Endothelial cell of umbilical vein (primary cell): ENCODE measurements around the gene PSMD14.

Experiments used
- EZH2 ChIP-seq: IDR thresholded peaks from 2 replicates; pipeline ENCODE4 v1.6.1; 2012; ENCODE audit warnings: borderline replicate concordance, low read depth, mild to moderate bottlenecking, moderate library complexity, low read length, inconsistent platforms; ENCODE audit not compliant: severe bottlenecking
- FOS ChIP-seq: IDR thresholded peaks from 2 replicates; pipeline ENCODE4 v1.6.1; 2011; ENCODE audit warnings: mild to moderate bottlenecking, low read length, moderate library complexity, borderline replicate concordance; ENCODE audit not compliant: insufficient read depth
- JUN ChIP-seq: IDR thresholded peaks from 2 replicates; pipeline ENCODE4 v1.6.1; 2011; ENCODE audit warnings: borderline replicate concordance, low read depth; ENCODE audit not compliant: insufficient read length, insufficient read depth
- MAX ChIP-seq: IDR thresholded peaks from 2 replicates; pipeline ENCODE4 v1.6.1; 2011; ENCODE audit not compliant: insufficient read depth, insufficient read length
- POLR2A ChIP-seq: IDR thresholded peaks from 2 replicates; pipeline ENCODE4 v1.6.1; 2012; ENCODE audit warnings: low read depth, mild to moderate bottlenecking, control low read depth, low read length
- POLR2AphosphoS5 ChIP-seq: IDR thresholded peaks from 2 replicates; pipeline ENCODE4 v1.6.1; 2012; ENCODE audit warnings: low read depth, mild to moderate bottlenecking, control low read depth, low read length, moderate library complexity; ENCODE audit not compliant: insufficient read depth
- TF ChIP-seq, protein P1 (sequence below), 2 donors: IDR thresholded peaks; 1 replicate in 1 of 2; 2 replicates in 1 of 2; pipeline ENCODE4 v1.5.1; 2011; ENCODE audit warnings: low read length in 2 of 2, mild to moderate bottlenecking in 2 of 2, moderate library complexity in 2 of 2, control low read depth in 1 of 2, inconsistent platforms in 1 of 2, low read depth in 1 of 2; ENCODE audit not compliant: insufficient read depth in 1 of 2; ENCODE audit errors: extremely low read depth in 1 of 2

DNA sequence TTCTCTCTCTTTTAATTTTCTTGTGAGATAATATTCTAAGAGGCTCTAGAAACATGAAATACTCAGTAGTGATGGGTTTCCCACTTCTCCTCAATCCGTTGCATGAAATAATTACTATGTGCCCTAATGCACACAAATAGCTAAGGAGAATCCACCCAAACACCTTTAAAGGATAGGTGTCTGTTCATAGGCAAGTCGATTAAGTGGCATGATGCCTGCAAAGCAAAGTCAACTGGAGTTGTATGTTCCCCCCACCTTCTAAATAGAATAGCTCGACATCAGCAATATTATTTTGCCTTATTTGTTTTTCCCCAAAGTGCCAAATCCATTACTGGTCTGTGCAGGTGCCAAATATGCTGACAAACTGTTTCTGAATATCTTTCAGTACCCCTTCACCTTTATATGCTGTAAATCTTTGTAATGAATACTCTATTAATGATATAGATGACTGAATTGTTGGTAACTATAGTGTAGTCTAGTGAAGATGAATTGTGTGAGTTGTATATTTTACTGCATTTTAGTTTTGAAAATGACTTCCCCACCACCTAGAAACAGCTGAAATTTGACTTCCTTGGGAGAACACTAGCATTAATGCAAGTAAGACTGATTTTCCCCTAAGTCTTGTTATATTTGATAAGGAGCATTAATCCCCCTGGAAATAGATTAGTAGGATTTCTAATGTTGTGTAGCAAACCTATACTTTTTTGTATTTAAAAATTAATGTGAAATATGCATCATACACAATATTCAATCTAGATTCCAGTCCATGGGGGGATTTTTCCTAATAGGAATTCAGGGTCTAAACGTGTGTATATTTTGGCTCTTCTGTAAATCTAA lies 116.9 kb downstream of the PSMD14 start:
- TF ChIP-seq, protein P1, sequence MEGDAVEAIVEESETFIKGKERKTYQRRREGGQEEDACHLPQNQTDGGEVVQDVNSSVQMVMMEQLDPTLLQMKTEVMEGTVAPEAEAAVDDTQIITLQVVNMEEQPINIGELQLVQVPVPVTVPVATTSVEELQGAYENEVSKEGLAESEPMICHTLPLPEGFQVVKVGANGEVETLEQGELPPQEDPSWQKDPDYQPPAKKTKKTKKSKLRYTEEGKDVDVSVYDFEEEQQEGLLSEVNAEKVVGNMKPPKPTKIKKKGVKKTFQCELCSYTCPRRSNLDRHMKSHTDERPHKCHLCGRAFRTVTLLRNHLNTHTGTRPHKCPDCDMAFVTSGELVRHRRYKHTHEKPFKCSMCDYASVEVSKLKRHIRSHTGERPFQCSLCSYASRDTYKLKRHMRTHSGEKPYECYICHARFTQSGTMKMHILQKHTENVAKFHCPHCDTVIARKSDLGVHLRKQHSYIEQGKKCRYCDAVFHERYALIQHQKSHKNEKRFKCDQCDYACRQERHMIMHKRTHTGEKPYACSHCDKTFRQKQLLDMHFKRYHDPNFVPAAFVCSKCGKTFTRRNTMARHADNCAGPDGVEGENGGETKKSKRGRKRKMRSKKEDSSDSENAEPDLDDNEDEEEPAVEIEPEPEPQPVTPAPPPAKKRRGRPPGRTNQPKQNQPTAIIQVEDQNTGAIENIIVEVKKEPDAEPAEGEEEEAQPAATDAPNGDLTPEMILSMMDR (IDR thresholded peaks at IDR 0.05; ENCODE audit: extremely low read depth in 1 of 2, insufficient read depth in 1 of 2, low read depth in 1 of 2, low read length in 2 of 2), result no peak
- no peak for TF ChIP-seq EZH2
- TF ChIP-seq POLR2A, result no peak
- TF ChIP-seq JUN, result no peak
- no peak for TF ChIP-seq FOS
- TF ChIP-seq POLR2AphosphoS5, result no peak
- no peak for TF ChIP-seq MAX
